ENCODE data around the gene SLC25A21.

Gene SLC25A21

DNA sequence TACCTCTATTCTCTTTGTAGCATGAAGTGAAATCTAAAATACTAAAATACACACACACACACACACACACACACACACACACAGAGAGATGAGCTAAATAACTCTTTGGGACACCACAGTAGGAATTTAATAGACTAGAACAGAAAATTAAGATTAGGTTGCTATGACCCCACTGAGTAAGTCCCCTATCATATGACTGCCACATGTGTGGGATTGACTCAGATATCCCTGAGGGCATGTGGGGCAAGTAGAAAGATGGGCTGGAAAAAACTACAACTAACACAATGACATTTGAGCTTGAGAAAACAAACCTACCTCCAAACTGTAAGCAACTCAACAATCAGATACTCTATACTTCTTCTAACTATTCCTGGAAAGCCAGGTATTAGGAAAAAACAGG lies 27.0 kb downstream of the SLC25A21 start:
- no peak for DNase-seq (ENCODE audit: low read depth, low spot score)
- POLR2A ChIA-PET, result no interaction called here
- TF ChIP-seq, protein P1, sequence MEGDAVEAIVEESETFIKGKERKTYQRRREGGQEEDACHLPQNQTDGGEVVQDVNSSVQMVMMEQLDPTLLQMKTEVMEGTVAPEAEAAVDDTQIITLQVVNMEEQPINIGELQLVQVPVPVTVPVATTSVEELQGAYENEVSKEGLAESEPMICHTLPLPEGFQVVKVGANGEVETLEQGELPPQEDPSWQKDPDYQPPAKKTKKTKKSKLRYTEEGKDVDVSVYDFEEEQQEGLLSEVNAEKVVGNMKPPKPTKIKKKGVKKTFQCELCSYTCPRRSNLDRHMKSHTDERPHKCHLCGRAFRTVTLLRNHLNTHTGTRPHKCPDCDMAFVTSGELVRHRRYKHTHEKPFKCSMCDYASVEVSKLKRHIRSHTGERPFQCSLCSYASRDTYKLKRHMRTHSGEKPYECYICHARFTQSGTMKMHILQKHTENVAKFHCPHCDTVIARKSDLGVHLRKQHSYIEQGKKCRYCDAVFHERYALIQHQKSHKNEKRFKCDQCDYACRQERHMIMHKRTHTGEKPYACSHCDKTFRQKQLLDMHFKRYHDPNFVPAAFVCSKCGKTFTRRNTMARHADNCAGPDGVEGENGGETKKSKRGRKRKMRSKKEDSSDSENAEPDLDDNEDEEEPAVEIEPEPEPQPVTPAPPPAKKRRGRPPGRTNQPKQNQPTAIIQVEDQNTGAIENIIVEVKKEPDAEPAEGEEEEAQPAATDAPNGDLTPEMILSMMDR (IDR thresholded peaks at IDR 0.05; ENCODE audit: insufficient read depth, low read length, missing control alignments), result no peak
- no peak overlapping the region for H3K4me3 ChIP-seq (ENCODE audit: low read depth, low read length)
- CTCF ChIA-PET, result interaction anchor here (1.1 to 1.9 kb wide), 3 partner anchors 9 to 591 kb away, joined by 3 to 5 read pairs (median 3); no protein-coding TSS in a partner anchor

DNA sequence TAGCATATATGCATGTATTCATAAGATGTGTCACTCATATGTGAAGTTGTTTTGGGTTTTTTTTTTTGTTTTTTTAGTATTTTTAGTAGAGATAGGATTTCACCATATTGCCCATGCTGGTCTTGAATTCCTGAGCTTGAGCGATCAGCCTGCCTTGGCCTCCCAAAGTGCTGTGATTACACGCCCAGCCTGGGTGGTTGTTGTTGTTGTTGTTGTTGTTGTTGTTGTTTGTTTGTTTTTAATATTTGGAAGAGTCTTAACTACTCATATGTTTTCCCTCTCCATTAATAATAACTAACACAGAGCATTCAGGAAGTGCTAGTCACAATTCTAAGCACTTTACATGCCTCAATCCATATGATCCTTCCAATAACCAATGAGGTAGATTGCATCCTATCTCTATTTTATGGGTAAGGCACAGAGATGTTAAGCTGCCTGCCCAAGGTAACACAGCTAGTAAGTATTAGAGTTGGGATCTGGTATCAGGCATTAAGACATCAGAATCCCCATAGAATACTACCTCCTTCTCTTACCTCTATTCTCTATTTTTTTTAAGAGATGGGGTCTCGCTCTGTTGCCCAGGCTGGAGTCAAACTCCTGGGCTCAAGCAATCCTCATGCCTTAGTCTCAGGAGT lies 27.6 kb downstream of the SLC25A21 start:
- TF ChIP-seq, protein P1 (IDR thresholded peaks at IDR 0.05; ENCODE audit: insufficient read depth, low read length, missing control alignments), result no peak
- DNase-seq (ENCODE audit: low read depth, low spot score), result no peak
- ChIA-PET CTCF (interaction anchor here (1.1 to 1.9 kb wide), 3 partner anchors 8 to 590 kb away, joined by 3 to 5 read pairs (median 3); no protein-coding TSS in a partner anchor), POLR2A (no interaction called here)
- H3K4me3 ChIP-seq (ENCODE audit: low read depth, low read length), result no peak overlapping the region

DNA sequence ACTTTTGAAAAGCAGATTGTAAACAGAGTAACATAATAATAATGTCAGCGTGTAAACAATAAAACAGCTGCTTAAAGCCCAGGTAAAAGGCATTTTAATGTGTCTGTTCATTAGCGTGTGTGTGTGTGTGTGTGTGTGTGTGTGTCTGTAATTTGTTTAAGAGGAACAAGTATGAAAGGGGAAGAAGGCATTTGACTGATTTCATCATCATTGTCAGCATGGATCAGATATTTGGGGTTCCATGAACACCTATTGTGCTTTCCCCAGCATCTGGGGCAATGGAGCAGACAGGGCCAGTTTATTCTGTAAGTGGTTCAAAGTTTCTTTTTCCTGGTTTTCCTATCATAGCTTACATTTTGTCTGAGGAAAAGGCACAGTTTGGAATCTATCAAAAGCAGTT lies 28.9 kb downstream of the SLC25A21 start:
- TF ChIP-seq, protein P1 (IDR thresholded peaks at IDR 0.05; ENCODE audit: insufficient read depth, low read length, missing control alignments), result no peak
- no peak for DNase-seq (ENCODE audit: low read depth, low spot score)
- CTCF ChIA-PET, result interaction anchor here (0.8 to 12.7 kb wide), 5 partner anchors 7 to 591 kb away, joined by 3 to 107 read pairs (median 3); no protein-coding TSS in a partner anchor
- no peak overlapping the region for H3K4me3 ChIP-seq (ENCODE audit: low read depth, low read length)
- POLR2A ChIA-PET, result no interaction called here

GRCh38 chr14:37142835-37143401 lies 29.5 kb downstream of the SLC25A21 start:
- DNase-seq (ENCODE audit: low read depth, low spot score), result no peak
- TF ChIP-seq, protein P1 (IDR thresholded peaks at IDR 0.05; ENCODE audit: insufficient read depth, low read length, missing control alignments), result no peak
- ChIA-PET CTCF (interaction anchor here (0.8 to 12.7 kb wide), 6 partner anchors 8 to 590 kb away, joined by 3 to 107 read pairs (median 4); no protein-coding TSS in a partner anchor), POLR2A (no interaction called here)
- H3K4me3 ChIP-seq (ENCODE audit: low read depth, low read length), result no peak overlapping the region

- POLR2A ChIA-PET, result no interaction called here
- CTCF ChIA-PET, result interaction anchor here (1.2 to 12.7 kb wide), 4 partner anchors 11 to 584 kb away, joined by 3 to 107 read pairs (median 4); no protein-coding TSS in a partner anchor
These were observed 32.2 kb downstream of the SLC25A21 start for GRCh38 chr14:37140176-37140575.

GRCh38 chr14:37139710-37140109 lies 32.7 kb downstream of the SLC25A21 start:
- no peak overlapping the region for H3K4me3 ChIP-seq (ENCODE audit: low read depth, low read length)
- POLR2A ChIA-PET, result no interaction called here

More at GRCh38 chr14:37140176-37140575, 32.2 kb downstream of the SLC25A21 start:
- no peak for DNase-seq (ENCODE audit: low read depth, low spot score)
- no peak overlapping the region for H3K4me3 ChIP-seq (ENCODE audit: low read depth, low read length)
- TF ChIP-seq, protein P1 (IDR thresholded peaks at IDR 0.05; ENCODE audit: insufficient read depth, low read length, missing control alignments), result no peak

More at GRCh38 chr14:37139710-37140109, 32.7 kb downstream of the SLC25A21 start:
- no peak for DNase-seq (ENCODE audit: low read depth, low spot score)
- CTCF ChIA-PET, result interaction anchor here (1.5 to 12.7 kb wide), 3 partner anchors 11 to 584 kb away, joined by 4 to 107 read pairs (median 5); no protein-coding TSS in a partner anchor
- TF ChIP-seq, protein P1 (IDR thresholded peaks at IDR 0.05; ENCODE audit: insufficient read depth, low read length, missing control alignments), result no peak
